ENCODE measurements around the gene OR2S2.

- TF ChIP-seq POLR2AphosphoS5 (IDR thresholded peaks at IDR 0.05; ENCODE audit: low read depth, low read length) (no peak), SIN3A (IDR thresholded peaks at IDR 0.05; ENCODE audit: borderline replicate concordance, insufficient read depth, low read length) (no peak), TAF1 (IDR thresholded peaks at IDR 0.05; ENCODE audit: borderline replicate concordance, insufficient read depth, low read length) (no peak), REST (IDR thresholded peaks at IDR 0.05; ENCODE audit: insufficient read depth in 1 of 2, low read depth in 2 of 2, low read length in 2 of 2) (no peak)
These were observed 38.5 kb upstream of the OR2S2 start for GRCh38 chr9:35996358-35996970.
